HG03066 (cell line): ENCODE data around the gene RUNX1.

Source experiments
- ATAC-seq: cut with Tn5 transposase; IDR thresholded peaks from one replicate; pipeline ENCODE4 v1.9.1; 2021; ENCODE audit warnings: low read depth; ENCODE audit not compliant: unreplicated experiment

The RUNX1 gene

DNA sequence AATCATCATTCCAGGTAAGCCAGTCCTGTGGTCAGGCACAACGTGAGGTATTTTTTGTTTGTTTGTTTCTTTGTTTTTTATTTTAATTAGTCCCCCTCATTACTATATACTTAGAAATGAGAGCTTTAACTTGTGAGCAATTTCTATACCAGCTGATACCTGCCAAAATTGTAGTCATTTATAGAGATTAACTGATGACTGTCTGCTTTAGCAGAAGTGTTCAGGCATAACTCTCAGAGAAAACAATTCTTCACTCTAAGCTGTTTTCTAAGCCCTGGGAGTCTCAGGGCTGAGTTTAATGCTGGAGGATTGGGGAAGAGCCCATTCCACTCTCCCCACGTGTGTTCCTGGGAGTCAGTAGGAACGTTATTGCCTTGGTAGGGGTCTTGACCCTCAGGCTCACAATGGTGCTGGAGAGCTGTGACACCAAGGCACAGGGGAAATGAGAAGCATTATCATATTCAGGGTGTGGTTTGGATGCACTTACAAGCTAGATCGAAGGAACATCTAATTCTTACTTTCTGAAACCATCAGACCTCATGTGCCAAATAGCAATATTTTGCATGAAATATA, 212.1 kb downstream of the RUNX1 start:
- ATAC-seq: no peak

DNA sequence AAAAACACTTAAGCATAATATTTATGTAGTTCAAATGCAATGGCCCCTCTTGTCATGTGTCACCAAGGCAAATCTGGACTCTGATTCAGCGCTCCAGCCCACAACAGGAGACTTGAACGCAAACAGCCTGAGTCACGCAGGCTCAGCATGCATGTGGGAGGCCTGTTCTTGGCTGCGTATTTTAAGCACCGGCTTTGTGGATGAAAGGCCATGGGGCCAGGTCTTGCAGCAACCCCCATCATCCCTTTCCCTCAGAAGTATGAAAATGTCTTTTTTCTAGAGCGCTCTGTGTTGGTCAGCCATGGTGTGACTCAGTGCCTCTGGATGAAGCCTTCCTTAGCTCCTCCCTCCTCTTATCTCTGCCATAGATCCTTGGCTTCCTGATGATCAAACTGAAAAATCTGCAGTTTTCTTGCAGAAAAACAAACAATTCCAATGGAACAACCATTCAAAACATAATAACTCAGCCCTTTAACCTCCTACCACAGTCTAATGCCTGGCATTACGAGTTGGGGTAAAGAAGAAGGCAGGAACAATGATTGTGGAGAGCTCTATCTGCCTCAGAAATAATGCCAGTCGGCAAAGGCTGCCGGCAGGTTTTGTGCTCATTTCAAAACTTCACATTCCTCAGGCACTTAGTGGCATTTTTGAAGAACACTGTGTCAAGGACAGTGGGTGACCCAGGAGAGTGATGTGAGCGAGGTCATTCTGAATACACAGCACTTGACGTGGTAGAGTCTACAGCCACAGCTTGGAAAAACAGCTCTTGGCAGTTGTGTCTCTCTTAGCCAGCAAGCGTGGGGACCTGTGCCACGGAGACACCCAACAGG, 212.8 kb downstream of the RUNX1 start:
- no peak for ATAC-seq

DNA sequence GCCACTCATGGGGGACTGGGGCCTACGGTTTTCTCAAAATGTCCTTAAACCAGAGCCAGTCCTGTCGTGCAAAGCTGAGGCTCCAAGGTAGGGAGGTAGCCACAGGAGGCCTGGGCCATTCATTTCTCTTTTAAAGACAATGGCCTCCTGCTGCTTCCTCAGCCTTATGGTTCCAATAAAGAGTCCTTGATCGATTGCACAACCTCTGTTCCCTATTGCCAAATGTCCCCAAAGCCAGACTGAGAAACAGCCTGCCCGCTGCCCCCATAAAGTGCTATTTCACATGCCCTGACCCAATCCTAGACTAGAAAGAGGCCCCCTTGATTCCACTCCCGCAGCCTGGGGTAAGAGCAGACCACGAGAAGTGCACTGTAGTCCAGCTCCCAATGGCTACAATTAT, 213.6 kb downstream of the RUNX1 start:
- ATAC-seq: no peak

DNA sequence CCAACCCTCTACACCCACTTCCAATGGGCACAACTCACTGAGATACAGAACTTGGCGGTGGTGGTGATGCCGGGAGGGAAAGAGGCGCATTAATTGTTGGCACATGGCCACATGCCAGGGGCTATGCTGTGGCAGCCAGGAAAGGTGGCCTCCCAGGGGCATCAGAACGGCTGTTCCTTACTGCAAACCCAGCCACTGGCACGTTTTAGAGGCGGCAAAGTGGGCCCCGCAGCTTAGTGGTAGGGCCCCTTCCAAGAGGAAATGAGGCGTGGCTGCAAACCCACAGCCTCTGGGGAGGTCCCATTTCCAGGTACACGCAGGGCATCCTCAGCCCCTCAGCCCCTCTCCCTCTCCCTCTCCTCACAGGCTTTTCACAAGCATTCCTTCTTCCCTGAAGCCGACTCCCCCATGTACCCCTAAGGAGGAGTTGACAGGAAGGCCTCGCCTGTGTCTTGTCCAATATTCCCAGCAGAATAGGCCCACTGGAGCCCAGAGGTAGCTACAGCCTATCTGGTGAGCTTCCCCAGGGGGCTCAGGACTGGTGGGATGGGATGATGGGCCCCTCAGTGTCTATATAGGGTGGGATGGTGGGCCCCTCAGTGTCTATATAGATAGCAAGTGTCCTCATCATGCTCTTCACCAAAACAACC, 214.1 kb downstream of the RUNX1 start:
- no peak for ATAC-seq

DNA sequence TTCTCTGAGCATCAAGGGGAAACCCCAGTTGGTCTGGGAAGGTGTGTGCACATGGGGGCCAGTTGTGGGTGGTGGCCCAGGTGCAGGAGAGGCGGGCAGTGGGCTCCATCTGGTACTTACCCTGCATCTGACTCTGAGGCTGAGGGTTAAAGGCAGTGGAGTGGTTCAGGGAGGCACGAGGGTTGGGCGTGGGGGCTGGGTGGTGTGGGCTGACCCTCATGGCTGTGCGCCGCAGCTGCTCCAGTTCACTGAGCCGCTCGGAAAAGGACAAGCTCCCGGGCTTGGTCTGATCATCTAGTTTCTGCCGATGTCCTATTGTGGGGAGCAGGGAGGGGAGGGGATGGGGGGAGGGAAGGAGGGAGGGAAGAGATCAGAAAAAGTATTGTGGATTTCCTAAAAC, 214.8 kb downstream of the RUNX1 start:
- no peak for ATAC-seq

DNA sequence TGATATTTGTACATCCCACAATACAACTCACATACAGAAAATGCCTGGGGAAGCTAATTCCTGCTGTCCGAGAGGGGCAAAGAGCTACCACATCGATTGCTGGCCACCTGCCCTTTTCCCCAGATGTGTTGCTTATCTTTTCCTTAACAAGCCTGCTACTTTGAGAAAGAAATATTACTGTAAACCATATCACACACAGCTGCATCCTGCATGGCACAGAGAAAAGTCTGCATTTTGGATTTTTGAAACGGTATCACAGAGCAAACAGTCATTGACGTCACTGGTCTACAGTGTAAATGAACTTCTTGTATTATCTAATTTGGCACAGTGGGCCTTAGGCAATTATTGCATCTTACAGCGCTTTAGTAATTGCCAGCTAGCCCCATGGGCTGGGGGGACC, 215.6 kb downstream of the RUNX1 start:
- no peak for ATAC-seq

DNA sequence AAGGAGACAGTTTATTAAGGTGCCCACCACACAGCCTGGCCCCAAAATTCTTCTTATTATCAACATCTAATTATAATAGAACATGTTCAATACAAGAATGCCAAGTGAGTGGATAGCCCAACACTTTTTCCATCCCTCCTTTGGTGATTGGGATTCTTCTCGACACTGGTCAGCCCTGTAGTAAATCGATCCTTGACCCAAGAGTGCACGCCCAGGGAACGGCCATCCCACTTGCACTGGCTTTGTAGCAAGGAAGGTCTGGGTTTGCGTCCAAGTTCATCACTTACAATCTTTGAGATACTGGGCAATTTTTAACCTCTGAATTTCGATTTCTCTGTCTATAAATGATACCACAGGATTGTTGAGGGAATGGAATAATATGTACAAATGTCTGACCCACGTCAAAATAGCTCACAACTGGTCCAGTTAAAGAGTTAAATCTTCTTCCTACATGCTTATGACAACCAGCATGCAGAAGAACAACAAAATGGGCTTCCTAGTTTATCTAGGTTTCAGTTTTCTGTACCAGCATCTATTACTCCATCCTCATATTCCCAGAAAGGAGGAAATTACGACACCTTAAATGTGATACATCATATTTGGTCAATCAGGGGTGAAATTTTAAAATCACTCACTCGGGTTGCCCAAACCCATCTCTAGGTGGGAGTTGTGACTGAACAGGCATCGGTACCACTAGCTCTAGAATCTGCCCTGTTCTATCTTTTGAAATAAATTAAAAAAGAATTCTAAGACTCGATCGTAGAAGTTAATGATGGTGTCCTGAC, 218.5 kb downstream of the RUNX1 start:
- ATAC-seq: no peak

DNA sequence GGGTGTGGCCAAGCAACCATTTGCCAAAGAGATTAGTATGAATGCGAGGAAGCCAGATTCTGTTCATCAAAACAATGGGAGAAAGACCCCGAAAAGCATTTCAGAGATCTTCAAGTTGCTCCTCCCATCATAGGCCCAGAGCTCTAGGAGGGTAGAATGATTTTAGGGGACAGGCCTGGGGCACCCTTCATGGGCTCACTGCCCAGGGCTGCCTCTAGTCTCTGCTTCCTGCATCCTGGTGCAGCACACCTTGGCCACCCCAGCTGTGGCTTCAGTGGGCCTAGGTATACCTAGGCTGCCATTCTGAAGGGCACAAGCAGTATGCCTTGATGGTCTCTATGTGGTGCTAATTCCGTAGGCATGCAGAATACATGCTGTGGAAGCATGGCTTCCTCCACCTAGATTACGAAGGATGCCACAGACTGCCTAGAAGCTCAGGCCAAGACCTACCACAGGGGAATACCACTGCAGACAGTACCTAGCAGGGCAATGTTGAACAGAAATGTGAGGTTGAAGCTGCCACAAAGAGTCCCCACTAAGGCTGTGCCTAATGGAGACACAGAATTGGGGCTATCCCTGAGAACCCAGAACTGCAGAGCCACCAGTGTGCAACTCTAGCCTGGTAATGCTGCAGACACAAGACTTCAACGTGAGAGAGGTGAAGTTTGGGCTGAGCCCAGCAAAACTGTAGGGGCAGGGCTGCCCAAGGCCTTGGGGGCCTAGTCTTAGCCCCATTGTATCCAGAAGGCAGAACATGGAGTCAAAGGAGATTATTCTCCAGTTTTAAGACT, 221.5 kb downstream of the RUNX1 start:
- no peak for ATAC-seq

DNA sequence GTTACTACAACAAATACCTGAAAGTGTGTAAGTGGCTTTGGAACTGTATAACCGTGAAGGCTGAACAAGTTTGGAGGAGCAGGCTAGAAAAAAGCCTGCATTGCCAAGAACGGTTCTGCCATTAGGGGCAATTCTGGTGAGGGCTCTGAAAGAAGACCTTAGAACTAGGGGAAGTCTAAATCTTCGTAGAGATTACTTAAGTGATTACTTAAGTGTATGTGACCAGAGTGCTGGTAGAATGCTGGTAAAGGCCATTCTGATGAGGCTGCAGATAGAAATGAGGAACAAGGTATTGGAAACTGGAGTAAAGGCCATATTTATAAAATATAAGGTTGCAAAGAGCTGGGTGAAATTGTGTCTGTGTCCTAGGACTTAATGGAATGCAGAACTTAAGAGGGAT, 222.3 kb downstream of the RUNX1 start:
- ATAC-seq: no peak

DNA sequence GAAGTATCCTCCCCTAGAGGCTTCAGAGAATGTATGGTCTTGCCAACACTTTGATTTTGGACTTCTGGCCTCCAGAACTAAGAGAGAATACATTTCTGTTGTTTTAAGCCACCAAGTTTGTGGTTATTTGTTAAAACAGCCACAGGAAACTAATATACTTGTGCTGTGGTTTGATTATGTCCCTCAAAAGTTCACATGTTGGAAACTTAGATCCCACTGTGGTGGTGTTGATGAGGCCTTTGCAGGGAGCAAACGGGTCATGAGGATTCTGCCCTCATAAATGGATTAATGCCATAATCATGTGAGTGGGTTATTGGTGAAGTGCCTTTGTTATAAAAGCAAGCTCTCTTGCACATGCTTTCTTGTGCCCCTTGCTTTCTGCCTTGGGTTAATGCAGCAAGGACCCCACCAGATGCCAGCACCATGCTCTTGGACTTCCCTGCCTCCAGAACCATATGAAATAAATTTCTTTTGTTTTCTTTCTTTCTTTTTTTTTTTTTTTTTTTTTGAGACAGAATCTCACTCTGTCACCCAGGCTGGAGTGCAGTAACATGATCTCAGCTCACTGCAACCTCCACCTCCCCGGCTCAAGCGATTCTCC, 223.1 kb downstream of the RUNX1 start:
- ATAC-seq: no peak

DNA sequence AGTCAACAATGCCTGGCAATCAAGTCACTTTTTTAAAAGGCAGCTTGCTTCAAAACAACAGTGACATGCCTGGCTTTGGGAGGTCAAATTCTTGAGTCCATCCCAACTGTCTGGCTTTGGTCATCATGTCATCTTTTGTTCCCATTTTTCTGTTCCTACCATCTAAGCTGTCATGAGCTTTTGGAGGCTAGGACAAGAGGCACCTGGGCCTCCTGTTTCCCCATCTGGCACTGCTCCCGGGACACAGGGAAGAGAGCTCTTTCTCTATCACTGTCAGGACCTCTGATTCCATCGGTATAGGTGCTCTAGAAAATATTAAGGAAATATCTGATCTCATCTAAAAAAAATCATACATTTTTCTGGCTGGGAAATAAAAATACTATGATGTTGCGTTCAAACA, 224.0 kb downstream of the RUNX1 start:
- ATAC-seq: no peak

DNA sequence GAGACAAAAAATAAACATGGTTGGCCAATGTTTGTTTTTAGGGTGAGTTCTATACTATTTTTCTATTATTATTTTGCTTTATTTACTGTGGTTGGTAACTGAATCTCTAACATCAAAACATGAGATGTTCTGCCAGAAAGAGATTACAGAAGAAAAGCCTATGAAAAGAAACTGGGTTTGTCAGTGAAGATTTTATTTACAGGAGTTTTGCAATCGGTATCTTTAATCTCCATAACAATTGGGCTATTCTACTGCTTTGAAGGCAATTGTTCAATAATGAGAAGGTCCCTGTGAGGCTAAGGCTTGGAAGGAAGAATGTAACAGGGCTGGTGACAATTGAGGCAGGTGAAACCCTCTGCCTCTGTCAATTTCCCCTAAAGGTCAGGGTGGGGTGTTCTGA, 224.8 kb downstream of the RUNX1 start:
- no peak for ATAC-seq

DNA sequence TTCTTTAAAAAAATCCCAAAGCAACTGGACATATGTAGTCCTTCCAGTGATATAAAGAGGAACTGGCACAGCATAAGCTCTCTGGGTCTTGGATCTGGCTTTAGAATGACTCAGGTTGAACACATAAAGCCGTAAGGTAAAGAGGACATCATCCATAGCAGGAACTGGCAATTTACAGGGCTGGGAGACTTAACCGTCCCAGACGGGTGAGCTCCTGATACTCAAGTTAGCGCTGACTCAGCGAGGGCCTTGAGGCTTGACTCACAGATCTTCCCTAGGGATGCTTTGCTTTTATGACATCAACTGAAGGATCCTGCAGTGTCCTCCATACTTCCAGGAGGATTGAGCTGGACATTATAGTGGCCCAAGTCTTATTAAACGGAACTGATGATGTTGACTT, 226.2 kb downstream of the RUNX1 start:
- ATAC-seq: no peak

DNA sequence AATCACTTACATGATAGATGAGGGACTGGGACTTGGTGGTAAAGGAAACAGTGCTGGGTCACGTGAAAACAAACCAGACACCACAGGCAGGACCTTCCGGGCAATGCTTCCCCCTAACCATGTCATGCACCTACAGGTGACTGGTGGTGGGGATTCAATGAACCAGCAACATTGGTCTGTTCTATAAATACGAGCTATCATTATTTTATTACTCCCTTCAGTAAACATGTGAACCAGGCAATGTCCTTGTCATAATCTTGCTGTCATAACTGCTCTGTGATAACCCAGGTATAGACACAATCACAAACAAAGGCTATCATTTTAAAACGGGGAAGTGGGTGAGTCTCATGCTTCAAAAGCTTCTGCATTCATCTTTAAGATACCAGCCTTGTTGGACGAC, 226.9 kb downstream of the RUNX1 start:
- no peak for ATAC-seq

DNA sequence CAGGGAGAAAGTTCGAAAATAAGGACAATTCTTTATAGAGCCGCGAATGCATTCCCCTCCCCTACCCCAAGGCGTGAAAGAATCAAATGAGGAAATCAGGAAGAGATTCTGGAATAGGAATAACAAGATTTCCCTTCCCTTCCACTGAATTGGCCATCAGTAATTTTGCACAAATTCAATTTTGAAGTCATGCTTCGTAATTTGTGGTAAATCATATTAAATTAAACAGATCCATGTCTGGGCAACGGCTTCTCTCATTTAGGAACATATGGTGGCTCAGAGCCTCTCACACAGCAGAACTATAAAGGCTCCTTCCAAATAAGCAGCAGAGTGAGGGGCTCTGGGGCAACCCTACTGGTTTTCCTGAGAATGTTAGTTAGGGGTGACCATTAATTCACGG, 227.4 kb downstream of the RUNX1 start:
- no peak for ATAC-seq

DNA sequence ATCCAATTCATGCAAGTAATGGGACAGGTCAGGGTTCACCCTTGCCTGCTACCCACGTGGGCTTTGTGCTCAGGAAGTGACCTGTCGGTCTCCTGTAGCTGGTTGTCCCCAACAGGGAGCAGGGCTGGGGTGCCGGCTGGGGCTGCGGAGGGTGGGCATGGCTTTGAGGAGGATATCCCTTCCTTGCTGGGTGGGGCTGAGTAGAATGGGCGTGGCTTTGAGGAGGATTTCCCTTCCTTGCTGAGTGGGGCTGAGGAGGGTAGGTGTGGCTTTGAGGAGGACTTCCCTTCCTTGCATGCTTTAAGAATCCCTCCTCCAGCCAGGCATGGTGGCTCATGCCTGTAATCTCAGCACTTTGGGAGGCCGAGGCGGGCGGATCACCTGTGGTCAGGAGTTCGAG, 229.1 kb downstream of the RUNX1 start:
- no peak for ATAC-seq

DNA sequence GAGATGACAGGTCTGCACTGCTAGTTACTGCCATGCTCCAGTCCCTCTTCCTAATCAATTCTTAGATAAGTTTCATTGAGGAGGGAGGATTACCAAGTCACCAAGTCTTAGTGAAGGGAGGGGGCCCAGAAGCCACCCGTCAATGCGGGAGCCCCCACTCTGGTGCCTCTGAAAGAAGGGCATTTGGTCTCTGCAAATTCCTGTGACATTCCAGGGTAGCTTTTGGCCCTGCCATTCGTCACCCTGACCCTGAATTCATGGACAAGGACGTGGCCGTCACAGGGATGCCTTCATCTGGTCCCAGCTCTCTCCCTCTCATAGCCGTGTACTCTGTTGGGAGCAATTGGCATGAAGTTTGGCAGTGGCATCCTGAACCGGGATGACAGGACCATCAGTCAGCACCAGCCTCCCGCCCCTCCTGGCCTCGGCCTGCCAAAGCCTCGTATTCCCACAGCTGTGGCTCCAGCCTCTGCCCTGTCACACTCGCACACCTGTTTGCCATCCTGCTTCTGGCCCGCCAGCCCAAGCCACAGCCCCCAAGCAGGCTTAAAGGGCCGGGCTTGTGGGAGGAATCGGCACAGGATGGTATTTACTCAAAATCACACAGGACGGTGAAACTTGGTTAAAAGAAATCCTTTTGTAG, 229.6 kb downstream of the RUNX1 start:
- no peak for ATAC-seq

DNA sequence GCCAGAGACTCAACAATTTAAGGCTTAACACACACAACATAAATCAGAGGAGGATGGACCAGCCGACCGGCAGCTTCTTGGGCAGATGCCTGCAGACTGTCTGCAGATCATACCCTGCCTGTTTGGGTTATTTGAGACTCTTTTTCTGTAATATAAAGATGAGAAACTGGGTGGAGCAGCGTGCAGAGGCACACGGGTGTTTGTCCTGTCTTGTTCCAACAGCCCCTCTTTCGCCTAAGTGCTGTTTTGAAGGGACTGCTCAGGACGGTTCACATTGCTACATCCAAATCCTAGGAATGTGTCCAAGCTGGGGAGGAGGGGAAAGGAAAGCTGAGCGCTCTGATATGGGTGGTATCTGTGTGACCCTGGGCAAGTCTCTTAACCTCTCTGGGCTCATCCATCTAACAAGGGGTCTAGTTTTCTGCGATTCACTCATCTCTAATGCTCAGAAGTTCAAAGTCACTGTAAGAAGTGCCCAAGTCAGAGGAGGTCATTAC, 230.4 kb downstream of the RUNX1 start:
- no peak for ATAC-seq
